ENCODE data around the gene RANBP10.

Gene RANBP10

DNA sequence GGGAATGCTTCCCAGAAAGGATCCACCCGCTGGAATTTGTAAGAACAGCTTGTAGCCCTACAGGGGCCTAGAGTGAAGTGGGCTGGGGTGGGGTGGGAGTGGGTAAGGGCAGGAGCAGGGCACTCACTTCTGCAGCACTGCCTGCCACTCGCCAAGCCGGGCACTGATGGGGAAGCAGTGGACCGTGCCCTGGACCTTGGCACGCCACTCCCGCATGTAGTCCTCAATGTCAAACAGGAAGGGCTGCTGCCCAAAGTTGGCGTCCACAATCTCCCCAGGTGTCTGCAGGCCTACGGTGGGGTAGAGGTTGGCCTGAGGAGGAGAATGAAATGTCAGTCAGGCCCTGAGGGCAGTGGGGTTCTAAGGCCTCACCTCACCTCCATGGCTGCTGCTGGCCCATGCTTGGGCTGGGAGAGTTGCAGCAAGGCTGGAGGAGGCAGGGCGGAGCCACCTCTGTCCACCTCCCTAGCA is 71.6 kb downstream of the RANBP10 start:
- DNase-seq, result no peak

- no peak for DNase-seq
Observed at GRCh38 chr16:67733734-67734470, 72.5 kb downstream of the RANBP10 start.

GRCh38 chr16:67731753-67732095 is 74.6 kb downstream of the RANBP10 start:
- DNase-seq, result no peak

DNA sequence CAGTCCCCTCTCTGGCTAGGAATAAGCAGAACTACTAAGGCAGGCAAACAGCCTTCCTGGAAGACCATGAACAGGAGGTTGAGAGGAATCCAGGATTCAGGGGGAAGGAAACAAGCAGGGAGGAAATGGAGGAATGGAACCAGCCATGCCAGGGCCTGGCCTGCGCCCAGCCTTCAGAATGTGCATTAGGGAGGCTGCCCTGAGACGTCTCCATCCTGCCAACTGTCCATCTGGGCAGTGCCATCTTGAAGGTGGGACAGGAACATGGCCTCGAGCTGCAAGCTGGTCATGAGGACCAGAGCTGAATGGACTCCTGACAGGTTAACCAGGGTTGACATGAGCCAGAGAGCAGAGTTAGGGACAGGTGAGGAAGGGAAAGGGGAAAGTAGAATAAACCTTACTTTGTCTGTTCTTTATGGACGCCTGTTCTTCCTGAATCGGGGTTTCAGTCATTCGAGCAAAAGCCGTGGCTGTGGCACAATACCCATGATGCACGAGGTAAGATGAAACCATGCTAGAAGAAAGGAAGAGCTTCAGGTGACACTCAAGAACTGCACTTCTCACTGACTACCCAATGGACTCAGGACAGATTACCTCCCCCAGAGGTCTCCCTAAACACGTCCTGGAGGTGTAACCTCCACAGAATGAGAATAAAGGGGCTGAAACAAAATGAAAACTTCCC is 75.1 kb downstream of the RANBP10 start:
- DNase-seq, result no peak

GRCh38 chr16:67730326-67730725 is 76.0 kb downstream of the RANBP10 start:
- DNase-seq, result no peak

- DNase-seq, result no peak
Observed at GRCh38 chr16:67729636-67730248, 76.6 kb downstream of the RANBP10 start.

- DNase-seq, result no peak
Observed at GRCh38 chr16:67727521-67728485, 78.6 kb downstream of the RANBP10 start.

GRCh38 chr16:67726106-67727034 is 80.0 kb downstream of the RANBP10 start:
- DNase-seq, result no peak

GRCh38 chr16:67723911-67724305 is 82.5 kb downstream of the RANBP10 start:
- no peak for DNase-seq

- no peak for DNase-seq
Observed at GRCh38 chr16:67723151-67723910, 83.0 kb downstream of the RANBP10 start.

DNA sequence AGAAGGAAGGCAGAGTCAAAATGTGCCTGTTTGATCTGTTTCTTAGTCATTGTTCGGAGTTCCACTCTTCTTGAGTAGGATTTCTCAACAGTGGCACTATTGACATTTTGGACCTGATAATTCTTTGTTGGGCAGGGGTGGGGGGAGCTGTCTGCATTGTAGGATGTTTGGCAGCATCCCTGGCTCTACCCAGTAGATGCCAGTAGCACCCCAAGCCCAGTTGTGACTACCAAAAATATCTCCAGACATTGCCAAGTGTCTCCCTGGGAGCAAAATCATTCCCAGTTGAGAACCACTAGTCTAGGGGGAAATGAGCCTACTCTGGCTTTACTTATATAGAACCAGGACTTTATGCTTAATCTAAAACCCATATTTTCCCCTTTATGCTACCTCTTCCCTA is 86.1 kb downstream of the RANBP10 start:
- DNase-seq, result no peak

- DNase-seq, result no peak
Observed at GRCh38 chr16:67719778-67720144, 86.6 kb downstream of the RANBP10 start.

GRCh38 chr16:67719048-67719777 is 87.1 kb downstream of the RANBP10 start, which contains the start of gene GFOD2:
GFOD2 (minus strand) TSS chr16:67719316; CDS start chr16:67685715, 33,601 bp downstream.
- DNase-seq, result peak; percentile 85

- no peak for DNase-seq
Observed at GRCh38 chr16:67718668-67719047, 87.7 kb downstream of the RANBP10 start.

GRCh38 chr16:67716097-67716496 is 90.3 kb downstream of the RANBP10 start:
- no peak for DNase-seq

- no peak for DNase-seq
Observed at GRCh38 chr16:67714522-67714921, 91.8 kb downstream of the RANBP10 start.

- no peak for DNase-seq
Observed at GRCh38 chr16:67713647-67714273, 92.6 kb downstream of the RANBP10 start.

DNA sequence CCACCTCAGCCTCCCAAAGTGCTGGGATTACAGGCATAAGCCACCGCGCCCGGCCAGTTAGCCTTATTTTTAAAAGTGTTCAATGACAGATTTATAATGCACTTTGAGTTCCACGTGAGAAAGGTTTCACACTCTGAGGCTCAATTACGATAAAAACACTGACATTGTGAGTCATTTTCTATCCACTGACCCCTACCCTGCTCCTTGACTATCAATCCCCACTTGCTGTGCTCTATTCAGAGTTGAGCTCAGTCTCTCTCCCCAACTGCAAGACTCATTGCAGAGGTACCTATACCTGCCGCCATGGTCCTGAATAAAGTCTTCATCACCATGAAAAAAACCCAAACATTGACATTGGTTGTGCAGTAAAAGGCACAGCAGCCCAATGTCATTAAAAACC is 95.8 kb downstream of the RANBP10 start:
- DNase-seq, result no peak

DNA sequence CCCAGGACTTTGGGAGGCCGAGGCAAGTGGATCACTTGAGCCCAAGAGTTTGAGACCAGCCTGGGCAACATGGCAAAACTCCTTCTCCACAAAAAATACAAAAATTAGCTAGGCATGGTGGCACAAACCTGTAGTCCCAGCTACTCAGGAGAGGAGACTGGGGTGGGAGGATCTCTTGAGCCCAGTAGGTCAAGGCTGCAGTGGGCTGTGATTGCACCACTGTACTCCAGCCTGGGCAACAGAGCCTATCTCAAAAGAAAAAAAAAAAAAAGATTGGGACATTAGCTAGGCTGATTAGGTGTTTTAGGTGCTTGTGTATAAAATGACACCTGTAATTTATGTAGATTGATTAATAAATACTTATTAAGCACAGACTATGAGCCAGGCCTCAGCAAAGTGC is 97.3 kb downstream of the RANBP10 start:
- DNase-seq, result no peak

DNA sequence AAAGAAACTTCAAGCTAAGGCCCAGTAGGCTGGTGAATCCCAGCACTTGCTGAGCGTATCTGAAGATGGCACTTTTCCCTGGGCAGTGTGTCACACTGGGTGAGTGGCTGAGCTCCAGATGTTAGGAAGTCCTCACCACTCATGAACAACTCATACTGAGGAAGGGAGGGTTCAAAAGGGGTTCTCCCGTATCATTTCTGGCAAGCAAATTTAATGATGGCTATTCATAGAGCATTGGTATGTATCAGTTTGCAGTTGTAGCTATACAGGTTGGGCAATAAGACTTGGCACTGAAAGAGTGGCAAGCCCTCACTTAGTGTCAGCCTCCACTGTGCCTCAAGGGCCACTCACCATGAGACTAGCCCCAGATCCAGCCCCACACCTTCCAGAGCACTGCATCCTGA is 98.0 kb downstream of the RANBP10 start:
- no peak for DNase-seq
